HepG2 (cell line): Measurements from ENCODE around the gene MACROD2. TPM values are rescaled to one million over a fixed set of nuclear protein-coding genes. Genes with fewer than 3 reads are reported as not detected.

Experiments used
- ATAC-seq: fragments of 200-7000 bp; cut with Tn5 transposase; 3 replicates; pipeline ENCODE4 v1.9.1; 2020; ENCODE audit warnings: mild to moderate bottlenecking, moderate library complexity
- BruUV-seq: library from RNA; stranded (reverse); fragments of 400-500 nt; replicated peaks from 2 replicates; lab custom pipeline; 2021; lab: Mats Ljungman, UMichigan
- CTCF ChIA-PET: fragments of 300-600 bp; formaldehyde crosslinking; extraction: SDS; loops from one replicate; lab custom pipeline; 2021; ENCODE audit warnings: low total read pairs, inconsistent platforms, low intra/inter-chr PET ratio; lab: Yijun Ruan, JAX
- POLR2A ChIA-PET: fragments of 350-600 bp; sonication (Branson Sonifier 250); formaldehyde crosslinking; loops from one replicate; lab custom pipeline; 2020; ENCODE audit warnings: antibody characterized with exemption, inconsistent platforms; lab: Yijun Ruan, JAX
- DNase-seq: peaks from one replicate; pipeline ENCODE4 v3.0.0-alpha.2; 2015; ENCODE audit warnings: low spot score
- FAIRE-seq: peaks from 3 replicates; lab custom pipeline; 2011; peaks lifted over from hg19 to GRCh38; lab: Jason Lieb, UNC
- H2AFZ ChIP-seq: one replicate; pipeline ENCODE4 v1.6.1; 2011; ENCODE audit warnings: low read length, inconsistent platforms
- H3K27ac ChIP-seq: fragments of 300-600 bp; 3 replicates; pipeline ENCODE4 v1.8.0; 2011; ENCODE audit warnings: mixed run types, mild to moderate bottlenecking, mixed read lengths, low read length, inconsistent platforms; ENCODE audit not compliant: insufficient read depth; ENCODE audit errors: extremely low read length
- H3K27me3 ChIP-seq, 2 experiments: fragments of 200-600 bp in 1 of 2; 2 replicates in 1 of 2; 3 replicates in 1 of 2; pipeline versions ENCODE4 v1.6.0 to v1.8.0; 2011; ENCODE audit warnings: low read length in 2 of 2, mild to moderate bottlenecking in 2 of 2, moderate library complexity in 2 of 2, inconsistent platforms in 1 of 2; ENCODE audit not compliant: insufficient read depth in 2 of 2, control insufficient read depth in 1 of 2
- H3K36me3 ChIP-seq, 2 experiments: fragments of 200-600 bp in 1 of 2; replicated peaks in 1 of 2; 2 replicates in 1 of 2; 3 replicates in 1 of 2; pipeline versions ENCODE4 v1.5.1 to v1.8.0; 2011; ENCODE audit warnings: low read length in 2 of 2, inconsistent platforms in 1 of 2; ENCODE audit not compliant: insufficient read depth in 2 of 2, control insufficient read depth in 1 of 2
- H3K4me1 ChIP-seq: 2 replicates; pipeline ENCODE4 v1.5.1; 2012; ENCODE audit warnings: low read length, inconsistent platforms; ENCODE audit not compliant: insufficient read depth
- H3K4me2 ChIP-seq: 2 replicates; pipeline ENCODE4 v1.6.0; 2011; ENCODE audit warnings: low read depth, low read length, inconsistent platforms
- H3K4me3 ChIP-seq, 3 experiments: fragments of 200-600 bp in 1 of 3; sonication (generic), shearing (Covaris generic) in 1 of 3; replicated peaks in 1 of 3; 2 replicates each; pipeline ENCODE4 v1.5.1; 2011 to 2016; ENCODE audit warnings: low read length in 3 of 3, inconsistent platforms in 2 of 3, low read depth in 2 of 3, mild to moderate bottlenecking in 2 of 3, control low read depth in 1 of 3, mixed read lengths in 1 of 3; ENCODE audit not compliant: insufficient read depth in 1 of 3
- H3K79me2 ChIP-seq: one replicate; pipeline ENCODE4 v1.6.1; 2011; ENCODE audit warnings: low read length, inconsistent platforms; ENCODE audit not compliant: insufficient read depth
- H3K9ac ChIP-seq: 2 replicates; pipeline ENCODE4 v1.6.0; 2011; ENCODE audit warnings: mild to moderate bottlenecking, low read depth, low read length, inconsistent platforms; ENCODE audit not compliant: insufficient read depth
- H3K9me3 ChIP-seq: 2 replicates; pipeline ENCODE4 v1.5.1; 2012; ENCODE audit warnings: mild to moderate bottlenecking, low read length
- H4K20me1 ChIP-seq: 2 replicates; pipeline ENCODE4 v1.6.0; 2011; ENCODE audit warnings: inconsistent platforms, mild to moderate bottlenecking, low read length, moderate library complexity; ENCODE audit not compliant: insufficient read depth
- NR2F1 ChIP-seq, 2 experiments: fragments of 450-650 bp in 1 of 2; formaldehyde crosslinking in 1 of 2; IDR thresholded peaks; 2 replicates each; pipeline versions ENCODE4 v1.5.0 to v1.6.1; 2016 to 2020; ENCODE audit warnings: mild to moderate bottlenecking in 1 of 2, missing compliant biosample characterization in 1 of 2, missing genetic modification reagents in 1 of 2, moderate library complexity in 1 of 2
- ZBTB7B ChIP-seq: sonication (generic); formaldehyde crosslinking; IDR thresholded peaks from 2 replicates; pipeline ENCODE4 v1.4.0; 2020; ENCODE audit warnings: missing genetic modification reagents
- ZNF570 ChIP-seq: sonication (generic); formaldehyde crosslinking; IDR thresholded peaks from 2 replicates; pipeline ENCODE4 v1.4.0; 2020; ENCODE audit warnings: mild to moderate bottlenecking, missing genetic modification reagents, borderline replicate concordance
- WGBS: methylation state at CpG from one replicate; pipeline ENCODE4 v1.1.6; 2017; ENCODE audit warnings: low lambda C conversion rate; 5-methylcytosine and 5-hydroxymethylcytosine counted together
- in situ Hi-C: cut with HindIII; loops from 2 replicates; pipeline ENCODE4 v1.10.0; 2017; ENCODE audit warnings: low pct_unique_long_range_greater_than_20kb; ENCODE audit not compliant: extremely low pct_ligation_motif_present
- intact Hi-C: fragments of 100-400 bp; cut with micrococcal nuclease; formaldehyde crosslinking; loops from one replicate; pipeline ENCODE4 v1.10.0; 2022; ENCODE audit not compliant: unreplicated experiment
- polyA plus RNA-seq, 8 experiments: library from polyadenylated mRNA; depleted of rRNA in 3 of 8; stranded (reverse) in 7 of 8; unstranded in 1 of 8; fragments of >200 nt; fragmentation: Illumina TruSeq in 4 of 8; extraction: Trizol in 4 of 8; gene quantifications; 2 replicates each; pipeline versions ENCODE4 v1.2.1 to v1.2.3, GENCODE V29; 2011 to 2016; ENCODE audit warnings: low read depth in 4 of 8, missing spikeins in 1 of 8, mixed read lengths in 1 of 8; ENCODE audit not compliant: insufficient read depth in 1 of 8
- total RNA-seq, 5 experiments: library from RNA; depleted of rRNA; stranded (reverse); fragments of >200 nt; fragmentation: Illumina TruSeq; extraction: Trizol; gene quantifications; 2 replicates each; pipeline ENCODE4 v1.2.3, GENCODE V29; 2016; ENCODE audit warnings: low read depth in 1 of 5
- TF ChIP-seq, protein P1 (sequence below): sonication (generic); formaldehyde crosslinking; IDR thresholded peaks from 2 replicates; pipeline ENCODE4 v1.4.0; 2020; ENCODE audit warnings: missing genetic modification reagents, mild to moderate bottlenecking, borderline replicate concordance
- TF ChIP-seq, protein P2 (sequence below): sonication (generic); formaldehyde crosslinking; IDR thresholded peaks from 2 replicates; pipeline ENCODE4 v1.4.0; 2020; ENCODE audit warnings: mild to moderate bottlenecking, missing genetic modification reagents, borderline replicate concordance
- TF ChIP-seq, protein P3 (sequence below): sonication (generic); formaldehyde crosslinking; conservative IDR thresholded peaks from 2 replicates; pipeline ENCODE4 v1.4.0; 2020; ENCODE audit warnings: missing genetic modification reagents
- TF ChIP-seq, protein P4 (sequence below): sonication (generic); formaldehyde crosslinking; IDR thresholded peaks from 2 replicates; pipeline ENCODE4 v1.5.0; 2020; ENCODE audit warnings: missing genetic modification reagents
- TF ChIP-seq, protein P5 (sequence below): sonication (generic); formaldehyde crosslinking; IDR thresholded peaks from 2 replicates; pipeline ENCODE4 v1.4.0; 2020; ENCODE audit warnings: mild to moderate bottlenecking, missing genetic modification reagents

The MACROD2 gene
- total and polyA plus RNA-seq, 2 of the 13 experiments (the other 11 are each of a cell fraction or from before 2014, with no cell fraction given), result 0.13 to 0.51 TPM

DNA sequence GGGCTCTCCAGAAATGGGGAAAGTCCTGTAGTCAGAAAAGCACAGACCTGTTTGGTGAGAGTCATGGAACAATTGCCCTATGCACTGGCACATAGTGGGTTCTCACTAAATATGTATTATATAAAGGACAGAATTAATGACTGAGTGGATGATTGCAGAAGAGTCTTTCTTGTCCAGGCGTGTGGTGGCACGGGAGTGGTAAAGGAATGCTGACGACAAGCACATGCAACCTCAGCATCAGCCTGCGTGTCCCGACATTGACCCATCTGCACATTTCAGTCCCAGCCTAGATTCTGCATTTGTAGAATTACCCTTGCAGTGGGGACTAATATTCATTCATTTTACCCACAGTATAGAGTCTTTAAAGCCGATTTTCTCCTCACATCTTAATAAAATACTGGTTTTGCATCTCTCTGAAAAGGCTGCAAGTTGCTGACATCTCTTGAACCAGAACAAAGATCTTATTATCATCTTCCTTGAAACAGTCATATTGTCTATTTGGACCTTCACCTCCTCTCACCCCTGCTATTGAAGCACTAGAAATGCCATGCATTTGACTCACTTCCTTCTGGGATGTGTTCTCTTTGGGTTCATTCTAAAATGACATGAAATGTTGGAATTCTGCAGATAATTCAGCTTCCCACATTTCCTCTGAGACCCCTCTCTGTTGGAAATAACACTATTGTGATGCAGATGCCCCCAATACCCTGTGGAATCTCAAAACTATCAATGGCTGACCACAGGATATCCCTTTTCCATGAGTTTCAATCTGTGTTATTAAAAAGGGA lies 1225.7 kb downstream of the MACROD2 start (continued):
- TF ChIP-seq ZBTB7B, result no peak
- TF ChIP-seq, protein P1, sequence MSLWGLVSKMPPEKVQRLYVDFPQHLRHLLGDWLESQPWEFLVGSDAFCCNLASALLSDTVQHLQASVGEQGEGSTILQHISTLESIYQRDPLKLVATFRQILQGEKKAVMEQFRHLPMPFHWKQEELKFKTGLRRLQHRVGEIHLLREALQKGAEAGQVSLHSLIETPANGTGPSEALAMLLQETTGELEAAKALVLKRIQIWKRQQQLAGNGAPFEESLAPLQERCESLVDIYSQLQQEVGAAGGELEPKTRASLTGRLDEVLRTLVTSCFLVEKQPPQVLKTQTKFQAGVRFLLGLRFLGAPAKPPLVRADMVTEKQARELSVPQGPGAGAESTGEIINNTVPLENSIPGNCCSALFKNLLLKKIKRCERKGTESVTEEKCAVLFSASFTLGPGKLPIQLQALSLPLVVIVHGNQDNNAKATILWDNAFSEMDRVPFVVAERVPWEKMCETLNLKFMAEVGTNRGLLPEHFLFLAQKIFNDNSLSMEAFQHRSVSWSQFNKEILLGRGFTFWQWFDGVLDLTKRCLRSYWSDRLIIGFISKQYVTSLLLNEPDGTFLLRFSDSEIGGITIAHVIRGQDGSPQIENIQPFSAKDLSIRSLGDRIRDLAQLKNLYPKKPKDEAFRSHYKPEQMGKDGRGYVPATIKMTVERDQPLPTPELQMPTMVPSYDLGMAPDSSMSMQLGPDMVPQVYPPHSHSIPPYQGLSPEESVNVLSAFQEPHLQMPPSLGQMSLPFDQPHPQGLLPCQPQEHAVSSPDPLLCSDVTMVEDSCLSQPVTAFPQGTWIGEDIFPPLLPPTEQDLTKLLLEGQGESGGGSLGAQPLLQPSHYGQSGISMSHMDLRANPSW (CRISPR knock-in tag), result no peak
- TF ChIP-seq ZNF570 (CRISPR knock-in tag), result no peak

DNA sequence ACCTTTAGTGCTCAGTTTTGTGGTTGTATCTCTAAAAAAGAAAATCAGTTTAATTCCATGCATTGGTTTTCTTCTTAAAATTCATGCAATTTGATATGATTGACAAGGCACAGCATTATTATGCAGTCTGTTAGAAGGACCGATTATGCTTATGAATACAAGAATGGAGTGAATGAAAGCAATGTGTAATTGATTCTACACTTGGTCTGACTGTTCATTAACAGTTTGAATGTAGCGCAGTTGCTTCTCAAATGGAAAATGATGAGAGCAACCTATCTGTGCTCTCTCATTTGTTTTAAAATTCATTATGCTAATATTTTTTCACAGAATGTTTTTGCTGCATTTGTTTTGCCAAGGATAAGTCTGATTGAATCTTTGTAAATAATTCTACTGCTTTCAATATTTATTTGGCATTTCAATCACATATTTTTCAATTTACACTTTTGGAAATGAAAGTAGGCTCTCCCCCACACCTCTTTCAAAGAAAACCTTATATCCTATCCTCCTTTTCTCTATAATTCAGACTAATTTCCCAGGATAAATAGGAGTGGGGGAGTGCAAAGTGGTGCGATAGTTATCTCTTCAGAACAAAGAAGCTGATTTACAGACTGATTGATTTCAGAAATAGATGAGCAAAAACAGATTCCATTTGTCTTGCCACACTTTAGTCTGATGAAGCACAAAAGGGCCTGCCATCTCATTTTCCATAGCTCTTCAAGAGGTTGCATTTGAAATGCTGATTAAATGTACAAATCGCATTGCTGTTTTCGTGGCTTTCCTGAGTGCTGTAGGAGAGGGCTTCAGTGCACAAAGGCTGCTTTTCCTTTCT lies 1227.4 kb downstream of the MACROD2 start:
- Histone ChIP-seq H3K4me2 (no peak overlapping the region), H2AFZ (no peak overlapping the region), H3K4me1 (peaks cover 9% of the 10 kb centered on the region; the same call in 1 of the 2 replicates), H3K9me3 (0 out of 2 replicates have a peak, but pooled peaks cover 9% of the 10 kb centered on the region), H4K20me1 (no peaks in the 10 kb centered on the region), H3K4me3 (no peak overlapping the region), H3K9ac (no peak overlapping the region), H3K27ac (no peak overlapping the region), H3K27me3 (no peaks in the 10 kb centered on the region), H3K79me2 (no peaks in the 10 kb centered on the region), H3K36me3 (no peaks in the 10 kb centered on the region; a peak in 1 of 5 replicates)
- ChIA-PET POLR2A (no interaction called here), CTCF (no interaction called here)
- FAIRE-seq (no peak), DNase-seq (no peak), ATAC-seq (no peak)
- in situ Hi-C loops, result no loop called here
- no TSS peak for BruUV-seq
- WGBS, result 33% methylated on average over 5 of the region's 5 CpGs
- intact Hi-C loops, result no loop called here
- TF ChIP-seq NR2F1 (CRISPR knock-in tag; IDR thresholded peaks at IDR 0.05), result no peak
- TF ChIP-seq, protein P2, sequence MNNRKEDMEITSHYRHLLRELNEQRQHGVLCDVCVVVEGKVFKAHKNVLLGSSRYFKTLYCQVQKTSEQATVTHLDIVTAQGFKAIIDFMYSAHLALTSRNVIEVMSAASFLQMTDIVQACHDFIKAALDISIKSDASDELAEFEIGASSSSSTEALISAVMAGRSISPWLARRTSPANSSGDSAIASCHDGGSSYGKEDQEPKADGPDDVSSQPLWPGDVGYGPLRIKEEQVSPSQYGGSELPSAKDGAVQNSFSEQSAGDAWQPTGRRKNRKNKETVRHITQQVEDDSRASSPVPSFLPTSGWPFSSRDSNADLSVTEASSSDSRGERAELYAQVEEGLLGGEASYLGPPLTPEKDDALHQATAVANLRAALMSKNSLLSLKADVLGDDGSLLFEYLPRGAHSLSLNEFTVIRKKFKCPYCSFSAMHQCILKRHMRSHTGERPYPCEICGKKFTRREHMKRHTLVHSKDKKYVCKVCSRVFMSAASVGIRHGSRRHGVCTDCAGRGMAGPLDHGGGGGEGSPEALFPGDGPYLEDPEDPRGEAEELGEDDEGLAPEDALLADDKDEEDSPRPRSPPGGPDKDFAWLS (CRISPR knock-in tag), result no peak
- TF ChIP-seq, protein P3, sequence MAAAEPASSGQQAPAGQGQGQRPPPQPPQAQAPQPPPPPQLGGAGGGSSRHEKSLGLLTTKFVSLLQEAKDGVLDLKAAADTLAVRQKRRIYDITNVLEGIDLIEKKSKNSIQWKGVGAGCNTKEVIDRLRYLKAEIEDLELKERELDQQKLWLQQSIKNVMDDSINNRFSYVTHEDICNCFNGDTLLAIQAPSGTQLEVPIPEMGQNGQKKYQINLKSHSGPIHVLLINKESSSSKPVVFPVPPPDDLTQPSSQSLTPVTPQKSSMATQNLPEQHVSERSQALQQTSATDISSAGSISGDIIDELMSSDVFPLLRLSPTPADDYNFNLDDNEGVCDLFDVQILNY (CRISPR knock-in tag), result no peak
- TF ChIP-seq, protein P4, sequence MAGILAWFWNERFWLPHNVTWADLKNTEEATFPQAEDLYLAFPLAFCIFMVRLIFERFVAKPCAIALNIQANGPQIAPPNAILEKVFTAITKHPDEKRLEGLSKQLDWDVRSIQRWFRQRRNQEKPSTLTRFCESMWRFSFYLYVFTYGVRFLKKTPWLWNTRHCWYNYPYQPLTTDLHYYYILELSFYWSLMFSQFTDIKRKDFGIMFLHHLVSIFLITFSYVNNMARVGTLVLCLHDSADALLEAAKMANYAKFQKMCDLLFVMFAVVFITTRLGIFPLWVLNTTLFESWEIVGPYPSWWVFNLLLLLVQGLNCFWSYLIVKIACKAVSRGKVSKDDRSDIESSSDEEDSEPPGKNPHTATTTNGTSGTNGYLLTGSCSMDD (CRISPR knock-in tag), result no peak
- TF ChIP-seq, protein P5, sequence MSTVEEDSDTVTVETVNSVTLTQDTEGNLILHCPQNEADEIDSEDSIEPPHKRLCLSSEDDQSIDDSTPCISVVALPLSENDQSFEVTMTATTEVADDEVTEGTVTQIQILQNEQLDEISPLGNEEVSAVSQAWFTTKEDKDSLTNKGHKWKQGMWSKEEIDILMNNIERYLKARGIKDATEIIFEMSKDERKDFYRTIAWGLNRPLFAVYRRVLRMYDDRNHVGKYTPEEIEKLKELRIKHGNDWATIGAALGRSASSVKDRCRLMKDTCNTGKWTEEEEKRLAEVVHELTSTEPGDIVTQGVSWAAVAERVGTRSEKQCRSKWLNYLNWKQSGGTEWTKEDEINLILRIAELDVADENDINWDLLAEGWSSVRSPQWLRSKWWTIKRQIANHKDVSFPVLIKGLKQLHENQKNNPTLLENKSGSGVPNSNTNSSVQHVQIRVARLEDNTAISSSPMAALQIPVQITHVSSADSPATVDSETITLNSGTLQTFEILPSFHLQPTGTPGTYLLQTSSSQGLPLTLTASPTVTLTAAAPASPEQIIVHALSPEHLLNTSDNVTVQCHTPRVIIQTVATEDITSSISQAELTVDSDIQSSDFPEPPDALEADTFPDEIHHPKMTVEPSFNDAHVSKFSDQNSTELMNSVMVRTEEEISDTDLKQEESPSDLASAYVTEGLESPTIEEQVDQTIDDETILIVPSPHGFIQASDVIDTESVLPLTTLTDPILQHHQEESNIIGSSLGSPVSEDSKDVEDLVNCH (CRISPR knock-in tag), result no peak
